ENCODE data around the gene SERPINB5.

- TF ChIP-seq CTCF (IDR thresholded peaks at IDR 0.05; ENCODE audit: low read length), result no peak
- TF ChIP-seq EZH2 (optimal IDR thresholded peaks at IDR 0.05; ENCODE audit: low read depth, low read length), result no peak
- no peak for TF ChIP-seq EZH2phosphoT487 (IDR thresholded peaks at IDR 0.05; ENCODE audit: low read length)
Measured at GRCh38 chr18:63551769-63552168, 75.0 kb downstream of the SERPINB5 start.

All from MM.1S (cell line).